Measurements from ENCODE around the gene TRIP4. TPM values are rescaled to one million over a fixed set of nuclear protein-coding genes. Genes with fewer than 3 reads are reported as not detected.

TRIP4 gene
- total RNA-seq, 1 donor from 2014 or later = 24.7 TPM

DNA sequence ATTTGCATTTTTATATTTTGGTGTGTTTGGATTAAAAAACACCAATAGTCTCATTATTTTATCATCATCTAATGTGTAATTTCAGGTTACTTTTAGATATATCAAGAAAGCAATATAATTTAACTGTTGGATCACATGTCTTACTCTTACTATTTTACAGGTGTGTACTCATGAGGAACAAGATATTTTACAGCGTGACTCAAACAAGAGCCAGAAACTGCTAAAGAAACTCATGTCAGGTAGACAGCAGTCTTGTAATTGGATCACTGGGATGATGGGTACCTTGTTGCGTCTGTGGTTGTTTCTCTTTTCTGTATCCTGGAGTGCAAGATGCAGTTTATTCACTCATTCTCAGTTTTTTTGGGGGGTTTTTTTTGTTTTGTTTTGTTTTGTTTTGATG, 12.9 kb downstream of the TRIP4 start:
- Mint-ChIP-seq H3K36me3 (ENCODE audit: low read depth) (peaks cover 34% of the 10 kb centered on the region), H3K9me3 (ENCODE audit: low read depth) (no peaks in the 10 kb centered on the region), H3K27ac (ENCODE audit: unreplicated experiment) (no peak overlapping the region), H3K4me3 (ENCODE audit: unreplicated experiment) (no peak overlapping the region), H3K27me3 (ENCODE audit: low read depth) (no peaks in the 10 kb centered on the region), H3K4me1 (ENCODE audit: low read depth) (no peaks in the 10 kb centered on the region)
- no peak for DNase-seq (ENCODE audit: low spot score)
- TF ChIP-seq, protein P1, sequence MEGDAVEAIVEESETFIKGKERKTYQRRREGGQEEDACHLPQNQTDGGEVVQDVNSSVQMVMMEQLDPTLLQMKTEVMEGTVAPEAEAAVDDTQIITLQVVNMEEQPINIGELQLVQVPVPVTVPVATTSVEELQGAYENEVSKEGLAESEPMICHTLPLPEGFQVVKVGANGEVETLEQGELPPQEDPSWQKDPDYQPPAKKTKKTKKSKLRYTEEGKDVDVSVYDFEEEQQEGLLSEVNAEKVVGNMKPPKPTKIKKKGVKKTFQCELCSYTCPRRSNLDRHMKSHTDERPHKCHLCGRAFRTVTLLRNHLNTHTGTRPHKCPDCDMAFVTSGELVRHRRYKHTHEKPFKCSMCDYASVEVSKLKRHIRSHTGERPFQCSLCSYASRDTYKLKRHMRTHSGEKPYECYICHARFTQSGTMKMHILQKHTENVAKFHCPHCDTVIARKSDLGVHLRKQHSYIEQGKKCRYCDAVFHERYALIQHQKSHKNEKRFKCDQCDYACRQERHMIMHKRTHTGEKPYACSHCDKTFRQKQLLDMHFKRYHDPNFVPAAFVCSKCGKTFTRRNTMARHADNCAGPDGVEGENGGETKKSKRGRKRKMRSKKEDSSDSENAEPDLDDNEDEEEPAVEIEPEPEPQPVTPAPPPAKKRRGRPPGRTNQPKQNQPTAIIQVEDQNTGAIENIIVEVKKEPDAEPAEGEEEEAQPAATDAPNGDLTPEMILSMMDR (IDR thresholded peaks at IDR 0.05) = no peak

DNA sequence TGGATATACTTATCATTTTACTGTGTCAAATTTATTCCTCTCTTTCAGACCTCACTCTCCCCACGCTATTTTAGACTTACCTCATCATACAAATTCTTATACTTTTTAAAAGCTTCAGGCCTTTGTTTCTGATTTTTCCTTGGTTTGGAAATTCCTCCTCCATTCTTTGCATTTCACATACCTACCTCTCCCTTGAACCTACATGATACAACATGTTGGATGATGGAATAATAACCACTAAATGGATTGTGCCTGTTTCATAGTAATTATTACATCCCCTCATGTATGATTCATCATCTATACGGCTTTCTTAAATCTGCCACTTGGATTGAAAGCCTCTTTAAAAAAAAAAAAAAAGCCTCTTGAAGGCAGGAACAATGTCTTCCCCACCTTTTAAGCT, 24.6 kb downstream of the TRIP4 start:
- Mint-ChIP-seq H3K27me3 (ENCODE audit: low read depth) (no peaks in the 10 kb centered on the region), H3K4me3 (ENCODE audit: unreplicated experiment) (no peak overlapping the region), H3K4me1 (ENCODE audit: low read depth) (no peaks in the 10 kb centered on the region), H3K36me3 (ENCODE audit: low read depth) (peaks cover 32% of the 10 kb centered on the region), H3K9me3 (ENCODE audit: low read depth) (no peaks in the 10 kb centered on the region), H3K27ac (ENCODE audit: unreplicated experiment) (no peak overlapping the region)
- no peak for DNase-seq (ENCODE audit: low spot score)
- TF ChIP-seq, protein P1 (IDR thresholded peaks at IDR 0.05) = no peak

DNA sequence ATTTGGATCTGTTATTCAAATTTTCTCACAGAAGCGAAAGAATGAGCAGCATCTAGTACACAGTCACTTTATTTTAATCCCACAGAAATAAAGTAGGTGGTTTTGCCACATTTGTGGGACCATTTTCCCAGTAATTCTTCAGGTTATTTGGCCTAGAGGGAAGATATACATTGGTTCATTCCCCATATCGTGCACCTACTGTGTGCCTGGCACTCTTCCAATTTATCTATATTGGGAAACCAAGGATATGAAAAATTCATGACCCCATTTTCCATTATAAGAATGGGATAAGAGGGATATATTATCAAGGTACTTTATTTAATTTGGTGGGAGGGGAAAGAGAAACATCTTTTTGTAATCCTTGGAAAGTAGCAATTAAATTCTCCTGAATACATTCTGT, 35.1 kb downstream of the TRIP4 start:
- no peak for DNase-seq (ENCODE audit: low spot score)
- H3K9me3 Mint-ChIP-seq (ENCODE audit: low read depth) = no peaks in the 10 kb centered on the region
- H3K27me3 Mint-ChIP-seq (ENCODE audit: low read depth) = no peaks in the 10 kb centered on the region
- H3K36me3 Mint-ChIP-seq (ENCODE audit: low read depth) = peaks cover 25% of the 10 kb centered on the region
- TF ChIP-seq, protein P1 (IDR thresholded peaks at IDR 0.05) = no peak
- H3K4me1 Mint-ChIP-seq (ENCODE audit: low read depth) = peaks cover 5% of the 10 kb centered on the region
- no peak overlapping the region for H3K4me3 Mint-ChIP-seq (ENCODE audit: unreplicated experiment)
- no peak overlapping the region for H3K27ac Mint-ChIP-seq (ENCODE audit: unreplicated experiment)

DNA sequence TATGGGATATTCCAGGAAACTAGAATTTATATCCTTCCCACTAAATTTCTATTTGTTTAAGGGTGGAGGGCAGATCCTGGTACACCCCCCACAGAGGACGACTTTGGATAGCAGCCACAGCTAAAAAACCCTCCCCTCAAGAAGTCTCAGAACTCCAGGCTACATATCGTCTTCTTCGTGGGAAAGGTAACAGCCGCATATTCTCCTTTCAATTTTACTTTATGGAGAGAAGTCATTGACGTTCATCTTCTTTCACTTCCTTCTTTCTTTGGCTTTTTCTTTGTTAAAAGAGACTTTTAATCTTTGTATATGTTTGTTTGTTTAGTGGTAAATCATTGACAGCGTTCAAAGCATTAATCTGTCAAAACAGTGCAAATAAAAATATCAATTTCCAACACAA, 36.3 kb downstream of the TRIP4 start:
- Mint-ChIP-seq H3K9me3 (ENCODE audit: low read depth) (no peaks in the 10 kb centered on the region), H3K4me3 (ENCODE audit: unreplicated experiment) (no peak overlapping the region), H3K27ac (ENCODE audit: unreplicated experiment) (no peak overlapping the region), H3K4me1 (ENCODE audit: low read depth) (peaks cover 5% of the 10 kb centered on the region), H3K36me3 (ENCODE audit: low read depth) (peaks cover 20% of the 10 kb centered on the region), H3K27me3 (ENCODE audit: low read depth) (no peaks in the 10 kb centered on the region)
- TF ChIP-seq, protein P1 (IDR thresholded peaks at IDR 0.05) = no peak
- no peak for DNase-seq (ENCODE audit: low spot score)

DNA sequence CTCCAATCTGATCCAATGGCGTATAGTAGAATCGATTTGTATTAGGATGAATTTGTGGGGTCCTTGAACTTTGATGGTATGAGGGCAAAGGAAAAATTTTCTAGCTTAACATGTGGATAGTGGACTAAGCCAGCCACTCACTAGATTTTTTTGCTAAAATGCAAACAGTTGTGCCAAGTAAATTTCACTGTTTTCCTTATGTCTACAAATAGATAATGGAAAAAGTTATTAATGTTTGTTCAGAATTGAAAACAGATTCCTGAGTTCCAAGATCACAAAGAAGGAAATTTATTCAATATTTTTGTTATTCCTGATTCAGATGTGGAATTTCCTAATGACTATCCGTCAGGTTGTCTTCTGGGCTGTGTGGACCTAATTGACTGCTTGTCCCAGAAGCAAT, 37.6 kb downstream of the TRIP4 start:
- no peak for DNase-seq (ENCODE audit: low spot score)
- Mint-ChIP-seq H3K27ac (ENCODE audit: unreplicated experiment) (no peak overlapping the region), H3K36me3 (ENCODE audit: low read depth) (peaks cover 20% of the 10 kb centered on the region), H3K9me3 (ENCODE audit: low read depth) (no peaks in the 10 kb centered on the region), H3K4me3 (ENCODE audit: unreplicated experiment) (no peak overlapping the region), H3K4me1 (ENCODE audit: low read depth) (peaks cover 10% of the 10 kb centered on the region), H3K27me3 (ENCODE audit: low read depth) (no peaks in the 10 kb centered on the region)
- TF ChIP-seq, protein P1 (IDR thresholded peaks at IDR 0.05) = no peak

Measured in chondrocyte (in vitro differentiated cells).